ENCODE measurements around the gene TREM2.

TREM2 gene

DNA sequence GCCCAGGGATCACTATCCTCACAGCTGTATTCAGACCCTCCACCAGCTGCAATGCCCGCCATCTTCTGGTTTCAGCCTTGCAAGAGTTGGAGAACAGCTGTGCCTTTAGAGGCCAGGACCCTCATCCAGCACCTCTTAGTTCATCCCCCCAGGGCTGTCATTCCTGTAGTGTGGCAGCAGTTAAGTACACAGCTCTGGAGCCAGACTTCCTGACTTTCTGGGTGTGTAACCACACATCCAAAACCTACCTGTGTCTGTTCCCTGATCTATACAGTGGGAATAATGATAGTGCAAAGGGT is 452 bp upstream of the TREM2 start:
- TF ChIP-seq, protein P1, sequence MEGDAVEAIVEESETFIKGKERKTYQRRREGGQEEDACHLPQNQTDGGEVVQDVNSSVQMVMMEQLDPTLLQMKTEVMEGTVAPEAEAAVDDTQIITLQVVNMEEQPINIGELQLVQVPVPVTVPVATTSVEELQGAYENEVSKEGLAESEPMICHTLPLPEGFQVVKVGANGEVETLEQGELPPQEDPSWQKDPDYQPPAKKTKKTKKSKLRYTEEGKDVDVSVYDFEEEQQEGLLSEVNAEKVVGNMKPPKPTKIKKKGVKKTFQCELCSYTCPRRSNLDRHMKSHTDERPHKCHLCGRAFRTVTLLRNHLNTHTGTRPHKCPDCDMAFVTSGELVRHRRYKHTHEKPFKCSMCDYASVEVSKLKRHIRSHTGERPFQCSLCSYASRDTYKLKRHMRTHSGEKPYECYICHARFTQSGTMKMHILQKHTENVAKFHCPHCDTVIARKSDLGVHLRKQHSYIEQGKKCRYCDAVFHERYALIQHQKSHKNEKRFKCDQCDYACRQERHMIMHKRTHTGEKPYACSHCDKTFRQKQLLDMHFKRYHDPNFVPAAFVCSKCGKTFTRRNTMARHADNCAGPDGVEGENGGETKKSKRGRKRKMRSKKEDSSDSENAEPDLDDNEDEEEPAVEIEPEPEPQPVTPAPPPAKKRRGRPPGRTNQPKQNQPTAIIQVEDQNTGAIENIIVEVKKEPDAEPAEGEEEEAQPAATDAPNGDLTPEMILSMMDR (IDR thresholded peaks at IDR 0.05; ENCODE audit: borderline replicate concordance, control extremely low read depth, extremely low read depth, insufficient read depth, missing control alignments), result no peak
- in situ Hi-C loops (cut with MboI; ENCODE audit: low sequenced_read_pairs, unreplicated experiment), result no loop called here

DNA sequence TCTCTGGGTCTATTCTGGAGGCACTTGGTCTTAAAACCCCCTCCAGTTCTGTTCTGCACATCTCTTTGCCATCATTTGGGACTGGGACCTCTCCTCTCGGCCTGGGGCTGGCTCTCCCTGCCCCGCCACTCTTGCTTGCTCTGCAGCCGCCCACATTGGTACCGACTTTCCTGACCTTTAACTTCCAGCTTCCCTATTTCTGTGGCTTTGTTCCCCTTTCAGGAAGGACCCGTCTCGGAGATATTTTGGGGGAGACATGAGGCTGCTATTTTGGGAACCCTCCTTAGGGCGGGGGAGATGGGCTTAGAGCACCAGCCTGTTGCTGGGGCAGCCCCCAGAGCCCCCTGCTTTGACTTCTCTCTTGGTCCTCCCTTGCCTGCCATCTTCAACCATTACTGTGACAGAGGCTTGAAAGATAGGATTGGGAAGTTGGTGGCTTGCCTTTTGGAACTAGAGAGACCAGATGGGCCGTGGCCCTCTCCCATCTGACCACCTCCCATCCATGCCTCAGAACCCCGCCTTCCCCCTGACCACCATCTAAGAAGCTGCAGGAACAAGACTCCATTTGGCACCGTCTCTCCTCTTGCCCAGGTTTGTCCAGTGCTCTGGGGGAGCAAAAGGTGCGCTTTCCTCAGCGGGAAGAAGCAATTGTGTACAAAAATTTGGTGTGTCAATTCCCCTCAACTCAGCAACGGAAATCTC is 914 bp downstream of the TREM2 start:
- in situ Hi-C loops (cut with MboI; ENCODE audit: low sequenced_read_pairs, unreplicated experiment), result no loop called here
- TF ChIP-seq, protein P1 (IDR thresholded peaks at IDR 0.05; ENCODE audit: borderline replicate concordance, control extremely low read depth, extremely low read depth, insufficient read depth, missing control alignments), result no peak
- DNase-seq (ENCODE audit: low spot score), result no peak

More for the DNA sequence above, 452 bp upstream of the TREM2 start:
- DNase-seq (ENCODE audit: low spot score), result no peak

DNA sequence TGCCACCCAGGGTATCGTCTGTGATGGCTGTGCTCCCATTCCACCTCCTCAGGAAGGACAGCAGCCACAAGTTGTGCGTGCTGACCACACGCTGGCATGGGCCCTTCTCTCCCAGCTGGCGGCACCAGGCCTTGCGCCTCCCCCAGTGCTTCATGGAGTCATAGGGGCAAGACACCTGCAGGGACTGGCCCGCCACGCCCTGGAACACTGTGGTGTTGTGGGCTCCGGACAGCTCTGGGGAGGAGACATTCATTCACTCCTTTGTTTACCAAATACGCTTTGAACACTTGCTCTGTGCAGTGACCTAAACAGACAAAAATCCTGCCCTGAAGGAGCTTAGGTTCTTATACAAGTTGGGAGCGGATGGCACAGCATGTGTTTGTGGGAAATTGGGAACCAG is 1.5 kb downstream of the TREM2 start:
- no peak for DNase-seq (ENCODE audit: low spot score)
- in situ Hi-C loops (cut with MboI; ENCODE audit: low sequenced_read_pairs, unreplicated experiment), result no loop called here
- TF ChIP-seq, protein P1 (IDR thresholded peaks at IDR 0.05; ENCODE audit: borderline replicate concordance, control extremely low read depth, extremely low read depth, insufficient read depth, missing control alignments), result no peak

DNA sequence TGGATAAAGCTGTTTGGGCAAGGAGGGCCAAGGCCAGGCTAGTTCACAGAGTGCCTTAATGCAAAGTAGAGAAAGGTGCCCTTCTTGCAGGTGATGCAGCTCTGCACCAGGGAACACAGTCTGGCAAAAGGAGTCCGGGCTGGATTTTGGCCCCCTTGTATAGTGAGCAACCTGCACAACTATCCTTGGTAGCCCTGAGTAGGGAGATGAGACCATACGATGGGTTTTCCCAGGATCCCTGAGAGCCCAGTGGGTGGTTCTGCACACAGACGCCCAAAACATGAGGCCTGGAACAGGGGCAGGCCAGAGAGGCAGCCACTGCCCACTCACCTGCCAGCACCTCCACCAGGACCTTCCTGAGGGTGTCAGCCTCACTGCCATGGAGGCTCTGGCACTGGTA is 2.0 kb downstream of the TREM2 start:
- in situ Hi-C loops (cut with MboI; ENCODE audit: low sequenced_read_pairs, unreplicated experiment), result no loop called here
- DNase-seq (ENCODE audit: low spot score), result no peak
- TF ChIP-seq, protein P1 (IDR thresholded peaks at IDR 0.05; ENCODE audit: borderline replicate concordance, control extremely low read depth, extremely low read depth, insufficient read depth, missing control alignments), result no peak

DNA sequence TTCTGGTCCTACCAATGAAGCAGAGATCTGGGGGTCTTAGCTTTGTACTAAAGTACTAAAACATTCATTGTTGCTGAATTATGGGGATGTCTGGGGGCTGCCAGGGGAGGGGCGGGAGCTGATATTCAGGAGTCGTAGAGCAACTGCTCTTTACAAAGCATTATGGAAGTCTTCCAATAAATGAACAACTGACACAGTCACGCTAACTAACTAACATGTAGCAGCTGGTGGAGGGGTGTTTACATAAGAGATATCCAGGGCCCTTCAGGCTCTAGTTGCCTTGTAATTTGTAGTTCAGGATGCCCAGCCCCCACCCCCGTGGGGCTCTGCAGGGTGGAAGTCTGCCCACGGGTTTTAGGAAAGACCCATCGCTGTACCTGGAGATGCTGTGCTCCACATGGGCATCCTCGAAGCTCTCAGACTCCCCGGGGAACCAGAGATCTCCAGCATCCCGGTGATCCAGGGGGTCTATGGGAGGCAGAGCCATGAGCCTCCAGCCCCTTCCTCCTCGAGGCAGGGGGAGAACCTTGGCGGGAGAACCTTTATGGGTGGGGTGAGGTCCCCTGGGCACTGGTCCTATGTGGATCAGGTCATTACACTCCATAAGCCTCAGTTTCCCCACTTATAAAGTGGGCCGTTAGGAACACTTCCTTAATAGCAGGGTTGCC is 3.4 kb downstream of the TREM2 start:
- TF ChIP-seq, protein P1 (IDR thresholded peaks at IDR 0.05; ENCODE audit: borderline replicate concordance, control extremely low read depth, extremely low read depth, insufficient read depth, missing control alignments), result no peak
- DNase-seq (ENCODE audit: low spot score), result no peak
- in situ Hi-C loops (cut with MboI; ENCODE audit: low sequenced_read_pairs, unreplicated experiment), result no loop called here

DNA sequence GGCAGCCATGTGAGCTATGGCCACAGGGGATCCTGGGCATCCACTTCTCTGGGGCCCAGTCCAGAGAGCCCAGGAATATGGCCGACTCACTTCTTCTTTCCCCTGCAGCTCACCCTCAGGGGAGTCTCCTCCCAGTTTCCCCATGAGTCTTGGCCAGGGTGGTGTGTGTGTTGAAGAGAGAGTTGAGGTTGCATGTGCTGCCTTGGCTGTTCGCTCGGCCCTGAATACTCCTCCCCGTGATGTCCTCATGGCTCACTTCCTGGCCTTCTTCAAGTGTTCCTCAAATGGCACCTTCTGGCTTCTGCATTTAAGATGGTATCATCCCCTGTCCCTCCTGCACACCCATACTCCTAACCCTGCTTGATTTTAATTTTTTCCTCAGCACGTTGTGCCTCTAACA is 5.6 kb downstream of the TREM2 start:
- in situ Hi-C loops (cut with MboI; ENCODE audit: low sequenced_read_pairs, unreplicated experiment), result no loop called here
- TF ChIP-seq, protein P1 (IDR thresholded peaks at IDR 0.05; ENCODE audit: borderline replicate concordance, control extremely low read depth, extremely low read depth, insufficient read depth, missing control alignments), result no peak

More for the DNA sequence above, 5.6 kb downstream of the TREM2 start:
- DNase-seq (ENCODE audit: low spot score), result no peak

All from GM13976 (cell line).